ENCODE data around the gene NINJ2.

DNA sequence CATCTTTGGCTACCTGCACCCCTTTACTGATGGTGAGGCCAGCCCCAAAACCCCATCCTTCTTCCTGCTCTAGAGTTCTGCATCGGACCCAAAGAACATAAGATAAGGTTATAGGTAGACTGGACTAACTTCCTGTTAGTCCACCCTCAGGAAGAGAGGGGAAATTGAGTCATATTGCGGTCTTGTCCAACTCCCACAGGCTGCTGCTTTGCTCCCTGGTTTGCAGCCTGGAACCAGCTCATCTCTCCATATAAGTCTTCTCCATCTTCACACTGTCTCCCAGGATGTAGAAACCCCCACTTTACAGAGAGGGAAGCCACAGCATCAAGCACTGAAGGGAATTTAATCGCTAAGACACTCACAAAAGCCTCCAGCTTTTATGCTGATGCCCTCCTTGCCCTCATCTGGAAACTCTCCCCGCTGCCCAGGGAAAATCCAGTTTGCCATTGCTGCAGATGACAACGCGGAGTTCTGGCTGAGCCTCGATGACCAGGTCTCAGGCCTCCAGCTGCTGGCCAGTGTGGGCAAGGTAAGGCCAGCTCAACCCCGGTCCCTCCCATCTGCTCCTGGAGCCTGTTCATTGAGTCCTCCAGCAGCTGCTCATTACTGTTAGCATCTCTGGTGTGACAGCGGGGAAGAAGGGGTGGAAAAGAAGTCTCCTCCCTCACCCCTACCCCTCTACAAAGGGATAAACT lies 118.2 kb downstream of the NINJ2 start:
- TF ChIP-seq POLR2A (IDR thresholded peaks at IDR 0.05) = no peak
- TF ChIP-seq, protein P1, sequence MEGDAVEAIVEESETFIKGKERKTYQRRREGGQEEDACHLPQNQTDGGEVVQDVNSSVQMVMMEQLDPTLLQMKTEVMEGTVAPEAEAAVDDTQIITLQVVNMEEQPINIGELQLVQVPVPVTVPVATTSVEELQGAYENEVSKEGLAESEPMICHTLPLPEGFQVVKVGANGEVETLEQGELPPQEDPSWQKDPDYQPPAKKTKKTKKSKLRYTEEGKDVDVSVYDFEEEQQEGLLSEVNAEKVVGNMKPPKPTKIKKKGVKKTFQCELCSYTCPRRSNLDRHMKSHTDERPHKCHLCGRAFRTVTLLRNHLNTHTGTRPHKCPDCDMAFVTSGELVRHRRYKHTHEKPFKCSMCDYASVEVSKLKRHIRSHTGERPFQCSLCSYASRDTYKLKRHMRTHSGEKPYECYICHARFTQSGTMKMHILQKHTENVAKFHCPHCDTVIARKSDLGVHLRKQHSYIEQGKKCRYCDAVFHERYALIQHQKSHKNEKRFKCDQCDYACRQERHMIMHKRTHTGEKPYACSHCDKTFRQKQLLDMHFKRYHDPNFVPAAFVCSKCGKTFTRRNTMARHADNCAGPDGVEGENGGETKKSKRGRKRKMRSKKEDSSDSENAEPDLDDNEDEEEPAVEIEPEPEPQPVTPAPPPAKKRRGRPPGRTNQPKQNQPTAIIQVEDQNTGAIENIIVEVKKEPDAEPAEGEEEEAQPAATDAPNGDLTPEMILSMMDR (IDR thresholded peaks at IDR 0.05) = no peak
- TF ChIP-seq EP300 (IDR thresholded peaks at IDR 0.05; ENCODE audit: low read depth) = no peak
